ENCODE measurements around the gene ACTR6. TPM values are rescaled to one million over a fixed set of nuclear protein-coding genes. Genes with fewer than 3 reads are reported as not detected.

ACTR6 gene
- total RNA-seq, 1 experiment from 2014 or later = 34.9 TPM

GRCh38 chr12:100199347-100200149 is 1.1 kb upstream of the ACTR6 start:
- no peak for TF ChIP-seq CTCF (conservative IDR thresholded peaks at IDR 0.05)
- Mint-ChIP-seq H3K4me3 (peak overlapping the region; percentile 98 to 100), H3K36me3 (ENCODE audit: insufficient read depth in 1 of 3, low read depth in 3 of 3) (peaks cover 11 to 20% (median 16%) of the 10 kb centered on the region in 3 experiments), H3K27ac (peak overlapping the region in 2 of 3 experiments; percentile 75 to 93; a peak in 5 of 7 replicates), H3K9me3 (no peaks in the 10 kb centered on the region), H3K27me3 (ENCODE audit: low read depth) (no peaks in the 10 kb centered on the region), H3K4me1 (peaks cover 16 to 17% of the 10 kb centered on the region in 2 experiments)
- Histone ChIP-seq H3K9ac (ENCODE audit: extremely low read depth, insufficient read length, low read length) (peak overlapping the region; percentile 42), H2AK5ac (ENCODE audit: insufficient read length, low read length) (no peak overlapping the region), H4K5ac (ENCODE audit: insufficient read length, low read depth, low read length) (no peak overlapping the region), H3K18ac (ENCODE audit: insufficient read length, low read depth, low read length) (peak overlapping the region; percentile 56), H2BK12ac (ENCODE audit: insufficient read length, low read depth, low read length) (no peak overlapping the region), H3K79me2 (ENCODE audit: insufficient read depth, low read length) (peaks cover 4% of the 10 kb centered on the region; the same call in 1 of the 2 replicates), H4K91ac (ENCODE audit: insufficient read length, low read depth, low read length) (no peak overlapping the region), H3K56ac (ENCODE audit: insufficient read length, low read depth, low read length) (no peak overlapping the region), H2BK15ac (ENCODE audit: low read depth, low read length) (no peak overlapping the region), H3K4ac (ENCODE audit: low read depth, low read length) (no peak overlapping the region), H3K27ac (ENCODE audit: insufficient read length, low read depth, low read length) (no peak overlapping the region), H2BK20ac (ENCODE audit: low read depth, low read length, poor library complexity, severe bottlenecking) (no peak overlapping the region), H4K8ac (replicated peaks; ENCODE audit: insufficient read length, low read depth, low read length) (no peak overlapping the region), H4K20me1 (ENCODE audit: control insufficient read depth, insufficient read depth, insufficient read length) (no peaks in the 10 kb centered on the region), H3K14ac (ENCODE audit: insufficient read depth, low read length) (peak overlapping the region; percentile 41), H2BK120ac (ENCODE audit: low read depth, low read length, poor library complexity, severe bottlenecking) (no peak overlapping the region), H3K23me2 (ENCODE audit: insufficient read length, low read depth, low read length, poor library complexity, severe bottlenecking) (peaks cover 7% of the 10 kb centered on the region), H3K4me1 (ENCODE audit: insufficient read depth, low read length) (no peaks in the 10 kb centered on the region; the same call in 1 of the 2 replicates), H3K79me1 (ENCODE audit: insufficient read depth, low read depth, low read length, poor library complexity, severe bottlenecking) (no peaks in the 10 kb centered on the region), H3K23ac (ENCODE audit: insufficient read length, low read depth, low read length) (no peak overlapping the region), H3K4me2 (ENCODE audit: insufficient read depth, insufficient read length, low read length) (peak overlapping the region; percentile 81), H2BK5ac (ENCODE audit: insufficient read length, low read length) (no peak overlapping the region), H2AFZ (ENCODE audit: low read length) (no peak overlapping the region), H3K9me3 (ENCODE audit: control insufficient read depth, low read depth, low read length) (no peaks in the 10 kb centered on the region), H3T11ph (ENCODE audit: low read length) (no peak overlapping the region), H3K27me3 (ENCODE audit: insufficient read depth, low read length) (no peaks in the 10 kb centered on the region)
- whole genome bisulfite sequencing (ENCODE audit: extremely low coverage, insufficient read length, low lambda C conversion rate) = no CpG with 5 or more reads among the region's 79 CpGs
- DNase-seq = peak; percentile 95
